SJCRH30 (cell line): ENCODE measurements around the gene GXYLT1. TPM values are rescaled to one million over a fixed set of nuclear protein-coding genes. Genes with fewer than 3 reads are reported as not detected.
A peak's percentile ranks its signal among the peaks of the same experiment; 100 is the strongest.
"Not testable (repeated sequence)": the region's sequence is repeated elsewhere in the genome, so short reads cannot be mapped to it uniquely, and the experiment has no call there.

Source experiments
- DNase-seq, 2 experiments: peaks; one replicate each; pipeline ENCODE4 v3.0.0-alpha.2; 2015 to 2020
- H3K27ac ChIP-seq: fragments of 250-450 bp; sonication (Bioruptor Pico); 2 replicates; pipeline ENCODE4 v1.5.1; 2020; ENCODE audit warnings: mild to moderate bottlenecking, moderate library complexity
- H3K27me3 ChIP-seq: fragments of 250-450 bp; sonication (Bioruptor Pico); 2 replicates; pipeline ENCODE4 v1.5.1; 2020; ENCODE audit warnings: mild to moderate bottlenecking, moderate library complexity
- H3K36me3 ChIP-seq: fragments of 250-450 bp; sonication (Bioruptor Pico); 2 replicates; pipeline ENCODE4 v1.5.1; 2020; ENCODE audit warnings: mild to moderate bottlenecking, moderate library complexity
- H3K4me1 ChIP-seq: fragments of 250-450 bp; sonication (Bioruptor Pico); 2 replicates; pipeline ENCODE4 v1.5.1; 2020; ENCODE audit warnings: mild to moderate bottlenecking, moderate library complexity
- H3K4me3 ChIP-seq: fragments of 250-450 bp; sonication (Bioruptor Pico); 2 replicates; pipeline ENCODE4 v1.5.1; 2020; ENCODE audit warnings: mild to moderate bottlenecking, moderate library complexity
- H3K9me3 ChIP-seq: fragments of 250-450 bp; sonication (Bioruptor Pico); replicated peaks from 2 replicates; pipeline ENCODE4 v1.5.1; 2020; ENCODE audit warnings: mild to moderate bottlenecking, moderate library complexity
- total RNA-seq: library from RNA; depleted of rRNA; stranded (reverse); fragments of >200 nt; shearing (Covaris generic); gene quantifications from 2 replicates; pipeline ENCODE4 v1.2.3, GENCODE V29; 2014; rRNA removed

The GXYLT1 gene
- 43.6 and 48.9 TPM in 2 replicates for total RNA-seq

- H3K4me3 ChIP-seq, result peak within 1 kb of the TSS; percentile 78
- no peaks in the 10 kb centered on the region for H3K9me3 ChIP-seq
- peak within 1 kb of the TSS; percentile 19; the same call in 1 of the 2 replicates for H3K27ac ChIP-seq
- DNase-seq, result peak; percentile 95 to 97
- no peaks in the 10 kb centered on the region for H3K27me3 ChIP-seq
- H3K4me1 ChIP-seq, result no peaks in the 10 kb centered on the region; the same call in 1 of the 2 replicates
- no peaks in the 10 kb centered on the region for H3K36me3 ChIP-seq
Measured at GRCh38 chr12:42144408-42145196, at the start of gene GXYLT1. TSS of gene GXYLT1 (minus strand) at chr12:42144874. CDS start at chr12:42144646, 228 bp downstream.

GRCh38 chr12:42192686-42193085 lies 48.0 kb upstream of the GXYLT1 start:
- no peak for DNase-seq
- no peak overlapping the region for H3K27ac ChIP-seq
- no peak overlapping the region for H3K4me3 ChIP-seq
- peaks cover 3% of the 10 kb centered on the region; the same call in 1 of the 2 replicates for H3K4me1 ChIP-seq
- H3K27me3 ChIP-seq, result no peaks in the 10 kb centered on the region
- H3K36me3 ChIP-seq, result peaks cover 14% of the 10 kb centered on the region
- no peaks in the 10 kb centered on the region for H3K9me3 ChIP-seq

- Histone ChIP-seq H3K4me1 (peaks cover 3% of the 10 kb centered on the region; the same call in 1 of the 2 replicates), H3K4me3 (no peak overlapping the region), H3K36me3 (peaks cover 14% of the 10 kb centered on the region), H3K27ac (no peak overlapping the region), H3K27me3 (no peaks in the 10 kb centered on the region), H3K9me3 (no peaks in the 10 kb centered on the region)
- DNase-seq, result no peak
Measured at GRCh38 chr12:42192258-42192657, 47.6 kb upstream of the GXYLT1 start.

- peaks cover 21% of the 10 kb centered on the region for H3K36me3 ChIP-seq
- H3K4me3 ChIP-seq, result no peak overlapping the region
- no peaks in the 10 kb centered on the region for H3K27me3 ChIP-seq
- no peaks in the 10 kb centered on the region for H3K9me3 ChIP-seq
- H3K4me1 ChIP-seq, result no peaks in the 10 kb centered on the region
- no peak overlapping the region for H3K27ac ChIP-seq
- DNase-seq, result no peak
Measured at GRCh38 chr12:42190376-42190775, 45.7 kb upstream of the GXYLT1 start.

GRCh38 chr12:42188275-42188674 lies 43.6 kb upstream of the GXYLT1 start:
- not testable (repeated sequence) for H3K4me3 ChIP-seq, DNase-seq, H3K27me3 ChIP-seq, H3K27ac ChIP-seq, H3K9me3 ChIP-seq, H3K4me1 ChIP-seq
- H3K36me3 ChIP-seq, result peaks cover 19% of the 10 kb centered on the region; the same call in 1 of the 2 replicates

- no peaks in the 10 kb centered on the region for H3K4me1 ChIP-seq
- no peaks in the 10 kb centered on the region for H3K27me3 ChIP-seq
- peaks cover 18% of the 10 kb centered on the region; the same call in 1 of the 2 replicates for H3K36me3 ChIP-seq
- H3K9me3 ChIP-seq, result no peaks in the 10 kb centered on the region
- DNase-seq, result no peak
- H3K4me3 ChIP-seq, result no peak overlapping the region
- H3K27ac ChIP-seq, result no peak overlapping the region
Measured at GRCh38 chr12:42187799-42188198, 43.1 kb upstream of the GXYLT1 start.

GRCh38 chr12:42186793-42187192 lies 42.1 kb upstream of the GXYLT1 start:
- Histone ChIP-seq H3K36me3 (peaks cover 13% of the 10 kb centered on the region; the same call in 1 of the 2 replicates), H3K9me3 (no peaks in the 10 kb centered on the region), H3K4me3 (no peak overlapping the region), H3K27ac (no peak overlapping the region), H3K27me3 (no peaks in the 10 kb centered on the region), H3K4me1 (no peaks in the 10 kb centered on the region)
- DNase-seq, result no peak

GRCh38 chr12:42182394-42182793 lies 37.7 kb upstream of the GXYLT1 start:
- DNase-seq, result no peak
- Histone ChIP-seq H3K36me3 (peaks cover 16% of the 10 kb centered on the region), H3K4me3 (no peak overlapping the region), H3K27ac (no peak overlapping the region), H3K27me3 (no peaks in the 10 kb centered on the region), H3K9me3 (no peaks in the 10 kb centered on the region), H3K4me1 (no peaks in the 10 kb centered on the region)

- Histone ChIP-seq H3K36me3 (peaks cover 26% of the 10 kb centered on the region), H3K27me3 (no peaks in the 10 kb centered on the region), H3K4me3 (no peak overlapping the region), H3K9me3 (no peaks in the 10 kb centered on the region), H3K4me1 (no peaks in the 10 kb centered on the region), H3K27ac (no peak overlapping the region)
- DNase-seq, result no peak
Measured at GRCh38 chr12:42180990-42181596, 36.4 kb upstream of the GXYLT1 start.

GRCh38 chr12:42178101-42178500 lies 33.4 kb upstream of the GXYLT1 start:
- Histone ChIP-seq H3K4me1 (no peaks in the 10 kb centered on the region), H3K27me3 (no peaks in the 10 kb centered on the region), H3K27ac (no peak overlapping the region), H3K9me3 (no peaks in the 10 kb centered on the region), H3K4me3 (no peak overlapping the region), H3K36me3 (peaks cover 22% of the 10 kb centered on the region)
- no peak for DNase-seq

- no peaks in the 10 kb centered on the region for H3K27me3 ChIP-seq
- H3K36me3 ChIP-seq, result peaks cover 25% of the 10 kb centered on the region
- H3K9me3 ChIP-seq, result no peaks in the 10 kb centered on the region
- no peaks in the 10 kb centered on the region for H3K4me1 ChIP-seq
- no peak overlapping the region for H3K4me3 ChIP-seq
- H3K27ac ChIP-seq, result no peak overlapping the region
- DNase-seq, result no peak
Measured at GRCh38 chr12:42174978-42175377, 30.3 kb upstream of the GXYLT1 start.

- Histone ChIP-seq H3K36me3 (peaks cover 25% of the 10 kb centered on the region), H3K4me1 (no peaks in the 10 kb centered on the region), H3K9me3 (no peaks in the 10 kb centered on the region), H3K27ac (no peak overlapping the region), H3K27me3 (no peaks in the 10 kb centered on the region), H3K4me3 (no peak overlapping the region)
- no peak for DNase-seq
Measured at GRCh38 chr12:42173961-42174521, 29.4 kb upstream of the GXYLT1 start.

- Histone ChIP-seq H3K36me3 (peaks cover 21% of the 10 kb centered on the region), H3K4me3 (no peak overlapping the region), H3K9me3 (no peaks in the 10 kb centered on the region), H3K27ac (no peak overlapping the region), H3K27me3 (no peaks in the 10 kb centered on the region), H3K4me1 (no peaks in the 10 kb centered on the region)
- no peak for DNase-seq
Measured at GRCh38 chr12:42172441-42173210, 28.0 kb upstream of the GXYLT1 start.

- H3K4me3 ChIP-seq, result no peak overlapping the region
- no peaks in the 10 kb centered on the region for H3K27me3 ChIP-seq
- no peak overlapping the region for H3K27ac ChIP-seq
- DNase-seq, result no peak
- H3K9me3 ChIP-seq, result no peaks in the 10 kb centered on the region
- no peaks in the 10 kb centered on the region for H3K4me1 ChIP-seq
- peaks cover 2% of the 10 kb centered on the region; the same call in 1 of the 2 replicates for H3K36me3 ChIP-seq
Measured at GRCh38 chr12:42167711-42168110, 23.0 kb upstream of the GXYLT1 start.
